Endothelial cell of umbilical vein (primary cell): ENCODE measurements around the gene GJE1. TPM values are rescaled to one million over a fixed set of nuclear protein-coding genes. Genes with fewer than 3 reads are reported as not detected.

Source experiments
- BruUV-seq: library from RNA; stranded (reverse); fragments of 400-500 nt; replicated peaks from 2 replicates; lab custom pipeline; 2021; lab: Mats Ljungman, UMichigan
- CTCF ChIA-PET: fragments of 300-600, 350-600 bp; sonication (Branson Sonifier 250); formaldehyde crosslinking; loops from one replicate; lab custom pipeline; 2021; ENCODE audit warnings: antibody characterized with exemption, inconsistent platforms; lab: Charles Lee
- POLR2A ChIA-PET: fragments of 300-600, 350-600 bp; sonication (Branson Sonifier 250); formaldehyde crosslinking; loops from one replicate; lab custom pipeline; 2021; ENCODE audit warnings: antibody characterized with exemption, inconsistent platforms; lab: Charles Lee
- DNase-seq: peaks from one replicate; pipeline ENCODE4 v3.0.0-alpha.2; 2011; ENCODE audit warnings: low read depth, low spot score
- FAIRE-seq: peaks from 2 replicates; lab custom pipeline; 2011; peaks lifted over from hg19 to GRCh38; lab: Jason Lieb, UNC
- H2AFZ ChIP-seq: 2 replicates; pipeline ENCODE4 v1.6.0; 2012; ENCODE audit warnings: low read depth, low read length, control low read depth, inconsistent platforms
- H3K27ac ChIP-seq: 2 replicates; pipeline ENCODE4 v1.5.1; 2011; ENCODE audit warnings: low read depth, mild to moderate bottlenecking, control low read depth, low read length, moderate library complexity; ENCODE audit not compliant: insufficient read depth
- H3K27me3 ChIP-seq, 2 experiments: 2 replicates each; pipeline versions ENCODE4 v1.6.0 to v1.6.1; 2011; ENCODE audit warnings: low read length in 2 of 2, mixed read lengths in 1 of 2; ENCODE audit not compliant: control insufficient read depth in 2 of 2, insufficient read depth in 2 of 2
- H3K36me3 ChIP-seq, 2 experiments: 2 replicates in 1 of 2; 3 replicates in 1 of 2; pipeline ENCODE4 v1.5.1; 2011; ENCODE audit warnings: low read length in 2 of 2, mild to moderate bottlenecking in 1 of 2, moderate library complexity in 1 of 2; ENCODE audit not compliant: control insufficient read depth in 2 of 2, insufficient read depth in 2 of 2; ENCODE audit errors: extremely low read depth in 1 of 2
- H3K4me1 ChIP-seq: 3 replicates; pipeline ENCODE4 v1.5.1; 2011; ENCODE audit warnings: mild to moderate bottlenecking, low read length; ENCODE audit not compliant: control insufficient read depth, insufficient read depth; ENCODE audit errors: extremely low read depth
- H3K4me2 ChIP-seq: 2 replicates; pipeline ENCODE4 v1.6.1; 2011; ENCODE audit warnings: low read length, control low read depth, mixed read lengths; ENCODE audit not compliant: insufficient read depth
- H3K4me3 ChIP-seq, 3 experiments: fragments of 200-600 bp in 1 of 3; sonication (generic), shearing (Covaris generic) in 1 of 3; replicated peaks in 1 of 3; 2 replicates each; pipeline ENCODE4 v1.5.1; 2011 to 2016; ENCODE audit warnings: control low read depth in 3 of 3, low read length in 3 of 3, mild to moderate bottlenecking in 2 of 3, inconsistent platforms in 1 of 3, low read depth in 1 of 3, moderate library complexity in 1 of 3; ENCODE audit not compliant: insufficient read depth in 1 of 3
- H3K79me2 ChIP-seq: 2 replicates; pipeline ENCODE4 v1.6.0; 2012; ENCODE audit warnings: low read length, inconsistent platforms; ENCODE audit not compliant: control insufficient read depth, insufficient read depth
- H3K9ac ChIP-seq: replicated peaks from 2 replicates; pipeline ENCODE3; 2011; ENCODE audit warnings: low read length, control low read depth; ENCODE audit not compliant: insufficient read depth; ENCODE audit errors: extremely low read depth
- H3K9me1 ChIP-seq: replicated peaks from 3 replicates; pipeline ENCODE4 v1.6.0; 2011; ENCODE audit warnings: mild to moderate bottlenecking, low read length; ENCODE audit not compliant: control insufficient read depth, insufficient read depth; ENCODE audit errors: extremely low read depth
- H3K9me3 ChIP-seq: replicated peaks from 2 replicates; pipeline ENCODE4 v1.5.1; 2012; ENCODE audit warnings: low read length, inconsistent platforms; ENCODE audit not compliant: control insufficient read depth, insufficient read depth
- H4K20me1 ChIP-seq: replicated peaks from 2 replicates; pipeline ENCODE3; 2011; ENCODE audit warnings: mild to moderate bottlenecking, low read length; ENCODE audit not compliant: control insufficient read depth, insufficient read depth; ENCODE audit errors: extremely low read depth
- FOS ChIP-seq: IDR thresholded peaks from 2 replicates; pipeline ENCODE4 v1.6.1; 2011; ENCODE audit warnings: mild to moderate bottlenecking, low read length, moderate library complexity, borderline replicate concordance; ENCODE audit not compliant: insufficient read depth
- JUN ChIP-seq: IDR thresholded peaks from 2 replicates; pipeline ENCODE4 v1.6.1; 2011; ENCODE audit warnings: borderline replicate concordance, low read depth; ENCODE audit not compliant: insufficient read length, insufficient read depth
- MAX ChIP-seq: IDR thresholded peaks from 2 replicates; pipeline ENCODE4 v1.6.1; 2011; ENCODE audit not compliant: insufficient read depth, insufficient read length
- MYC ChIP-seq: IDR thresholded peaks from one replicate; pipeline ENCODE4 v1.6.1; 2011; ENCODE audit warnings: mild to moderate bottlenecking, low read depth, low read length
- POLR2A ChIP-seq: IDR thresholded peaks from 2 replicates; pipeline ENCODE4 v1.6.1; 2012; ENCODE audit warnings: low read depth, mild to moderate bottlenecking, control low read depth, low read length
- dilution Hi-C: fragments of 300-500 bp; cut with MboI; formaldehyde crosslinking; loops from one replicate; pipeline ENCODE4 v1.15.0; 2019; ENCODE audit warnings: low sequenced_read_pairs; ENCODE audit not compliant: extremely low pct_ligation_motif_present
- intact Hi-C: fragments of 100-400 bp; cut with micrococcal nuclease; formaldehyde crosslinking; loops from one replicate; pipeline ENCODE4 v1.10.0; 2022
- polyA plus RNA-seq, 4 experiments: library from polyadenylated mRNA; depleted of rRNA in 3 of 4; stranded (reverse) in 3 of 4; unstranded in 1 of 4; fragments of >200 nt; gene quantifications; 2 replicates each; pipeline versions ENCODE4 v1.2.1 to v1.2.3, GENCODE V29; 2011 to 2012; ENCODE audit warnings: missing spikeins in 1 of 4
- total RNA-seq: library from RNA; stranded (reverse); gene quantifications from 2 replicates; pipeline ENCODE4 v1.2.3, GENCODE V29; 2021

Gene GJE1
- total and polyA plus RNA-seq, 2 donors (not counting 3 experiments of a cell fraction or from before 2014, with no cell fraction given): not detected

- no TSS peak for BruUV-seq
- ChIA-PET POLR2A (no interaction called here), CTCF (no interaction called here)
- no peak overlapping the region for H3K4me3 ChIP-seq
- no peak overlapping the region for H2AFZ ChIP-seq
- no peaks in the 10 kb centered on the region for H3K79me2 ChIP-seq
- dilution Hi-C loops (no loop called here), intact Hi-C loops (no loop called here)
- H3K9me1 ChIP-seq: no peaks in the 10 kb centered on the region
- peaks cover 2% of the 10 kb centered on the region for H3K4me1 ChIP-seq
- no peaks in the 10 kb centered on the region for H4K20me1 ChIP-seq
- DNase-seq: no peak
- no peak for FAIRE-seq
- no peak overlapping the region for H3K4me2 ChIP-seq
- no peak for TF ChIP-seq FOS
- TF ChIP-seq MAX: no peak
- no peak for TF ChIP-seq JUN
- no peak for TF ChIP-seq MYC
- TF ChIP-seq POLR2A: no peak
- H3K9ac ChIP-seq: no peak overlapping the region
- no peaks in the 10 kb centered on the region for H3K27me3 ChIP-seq
- H3K9me3 ChIP-seq: no peaks in the 10 kb centered on the region
- H3K36me3 ChIP-seq: no peaks in the 10 kb centered on the region
- no peak overlapping the region for H3K27ac ChIP-seq
Measured at GRCh38 chr6:142184307-142184706, 51.6 kb downstream of the GJE1 start.

Other genes with a start within 250 kb of the GJE1 start
- gene NMBR, start 14.2 kb downstream of the GJE1 start, total RNA-seq: not detected in 2 replicates
- 0.08 TPM in 1 of 2 replicates, not detected in the other for gene NMBR, start 14.2 kb downstream of the GJE1 start, polyA plus RNA-seq
- gene VTA1, start 14.3 kb downstream of the GJE1 start, total RNA-seq: 40.9 and 45.8 TPM in 2 replicates
- 38.3 and 39.0 TPM in 2 replicates for gene VTA1, start 14.3 kb downstream of the GJE1 start, polyA plus RNA-seq
- 99.3 and 113 TPM in 2 replicates for gene ADGRG6, start 169.1 kb downstream of the GJE1 start, total RNA-seq
- 154 and 166 TPM in 2 replicates for gene ADGRG6, start 169.1 kb downstream of the GJE1 start, polyA plus RNA-seq